ENCODE results near the gene DCT. TPM values are rescaled to one million over a fixed set of nuclear protein-coding genes. Genes with fewer than 3 reads are reported as not detected.

DCT gene
- total RNA-seq, 1 experiment from 2014 or later, result not detected

GRCh38 chr13:94464771-94465170, 14.7 kb downstream of the DCT start:
- no peak overlapping the region for H3K4me3 ChIP-seq (ENCODE audit: low read depth, low read length, poor library complexity, severe bottlenecking)
- no TSS peak for BruUV-seq (replicated peaks)
- ChIA-PET POLR2A (ENCODE audit: low non-redundant PET) (no interaction called here), CTCF (no interaction called here)
- intact Hi-C loops (cut with micrococcal nuclease; ENCODE audit: unreplicated experiment), result no loop called here
- TF ChIP-seq EZH2 (IDR thresholded peaks at IDR 0.05; ENCODE audit: borderline replicate concordance, low read depth, low read length, poor library complexity, severe bottlenecking), result no peak
- TF ChIP-seq, protein P1, sequence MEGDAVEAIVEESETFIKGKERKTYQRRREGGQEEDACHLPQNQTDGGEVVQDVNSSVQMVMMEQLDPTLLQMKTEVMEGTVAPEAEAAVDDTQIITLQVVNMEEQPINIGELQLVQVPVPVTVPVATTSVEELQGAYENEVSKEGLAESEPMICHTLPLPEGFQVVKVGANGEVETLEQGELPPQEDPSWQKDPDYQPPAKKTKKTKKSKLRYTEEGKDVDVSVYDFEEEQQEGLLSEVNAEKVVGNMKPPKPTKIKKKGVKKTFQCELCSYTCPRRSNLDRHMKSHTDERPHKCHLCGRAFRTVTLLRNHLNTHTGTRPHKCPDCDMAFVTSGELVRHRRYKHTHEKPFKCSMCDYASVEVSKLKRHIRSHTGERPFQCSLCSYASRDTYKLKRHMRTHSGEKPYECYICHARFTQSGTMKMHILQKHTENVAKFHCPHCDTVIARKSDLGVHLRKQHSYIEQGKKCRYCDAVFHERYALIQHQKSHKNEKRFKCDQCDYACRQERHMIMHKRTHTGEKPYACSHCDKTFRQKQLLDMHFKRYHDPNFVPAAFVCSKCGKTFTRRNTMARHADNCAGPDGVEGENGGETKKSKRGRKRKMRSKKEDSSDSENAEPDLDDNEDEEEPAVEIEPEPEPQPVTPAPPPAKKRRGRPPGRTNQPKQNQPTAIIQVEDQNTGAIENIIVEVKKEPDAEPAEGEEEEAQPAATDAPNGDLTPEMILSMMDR (conservative IDR thresholded peaks at IDR 0.05; ENCODE audit: low read depth, low read length), result no peak
- H3K4me1 ChIP-seq (ENCODE audit: insufficient read depth, low read length, poor library complexity, severe bottlenecking), result no peaks in the 10 kb centered on the region
- H3K36me3 ChIP-seq (ENCODE audit: insufficient read depth, low read length, poor library complexity, severe bottlenecking), result no peaks in the 10 kb centered on the region
- no peak overlapping the region for H3K27ac ChIP-seq (ENCODE audit: low read depth, low read length, poor library complexity, severe bottlenecking)
- H3K27me3 ChIP-seq (replicated peaks; ENCODE audit: insufficient read depth, low read depth, low read length, poor library complexity), result no peaks in the 10 kb centered on the region
- DNase-seq (ENCODE audit: low spot score), result no peak
- H3K9me3 ChIP-seq (ENCODE audit: low read depth, low read length, poor library complexity, severe bottlenecking), result no peaks in the 10 kb centered on the region

- intact Hi-C loops (cut with micrococcal nuclease; ENCODE audit: unreplicated experiment), result no loop called here
Measured at GRCh38 chr13:94462670-94463069, 16.8 kb downstream of the DCT start.

GRCh38 chr13:94459116-94459515, 20.4 kb downstream of the DCT start:
- Histone ChIP-seq H3K27ac (ENCODE audit: low read depth, low read length, poor library complexity, severe bottlenecking) (no peak overlapping the region), H3K4me3 (ENCODE audit: low read depth, low read length, poor library complexity, severe bottlenecking) (no peak overlapping the region), H3K9me3 (ENCODE audit: low read depth, low read length, poor library complexity, severe bottlenecking) (no peaks in the 10 kb centered on the region), H3K36me3 (ENCODE audit: insufficient read depth, low read length, poor library complexity, severe bottlenecking) (no peaks in the 10 kb centered on the region), H3K4me1 (ENCODE audit: insufficient read depth, low read length, poor library complexity, severe bottlenecking) (no peaks in the 10 kb centered on the region), H3K27me3 (replicated peaks; ENCODE audit: insufficient read depth, low read depth, low read length, poor library complexity) (no peaks in the 10 kb centered on the region)
- intact Hi-C loops (cut with micrococcal nuclease; ENCODE audit: unreplicated experiment), result no loop called here
- ChIA-PET CTCF (no interaction called here), POLR2A (ENCODE audit: low non-redundant PET) (no interaction called here)
- BruUV-seq (replicated peaks), result no TSS peak
- TF ChIP-seq, protein P1 (conservative IDR thresholded peaks at IDR 0.05; ENCODE audit: low read depth, low read length), result no peak
- no peak for TF ChIP-seq EZH2 (IDR thresholded peaks at IDR 0.05; ENCODE audit: borderline replicate concordance, low read depth, low read length, poor library complexity, severe bottlenecking)
- no peak for DNase-seq (ENCODE audit: low spot score)

More at GRCh38 chr13:94462670-94463069, 16.8 kb downstream of the DCT start:
- TF ChIP-seq EZH2 (IDR thresholded peaks at IDR 0.05; ENCODE audit: borderline replicate concordance, low read depth, low read length, poor library complexity, severe bottlenecking), result no peak
- TF ChIP-seq, protein P1 (conservative IDR thresholded peaks at IDR 0.05; ENCODE audit: low read depth, low read length), result no peak
- BruUV-seq (replicated peaks), result no TSS peak
- no peaks in the 10 kb centered on the region for H3K9me3 ChIP-seq (ENCODE audit: low read depth, low read length, poor library complexity, severe bottlenecking)
- H3K27me3 ChIP-seq (replicated peaks; ENCODE audit: insufficient read depth, low read depth, low read length, poor library complexity), result no peaks in the 10 kb centered on the region
- no peak overlapping the region for H3K4me3 ChIP-seq (ENCODE audit: low read depth, low read length, poor library complexity, severe bottlenecking)
- DNase-seq (ENCODE audit: low spot score), result no peak
- H3K36me3 ChIP-seq (ENCODE audit: insufficient read depth, low read length, poor library complexity, severe bottlenecking), result no peaks in the 10 kb centered on the region
- no peak overlapping the region for H3K27ac ChIP-seq (ENCODE audit: low read depth, low read length, poor library complexity, severe bottlenecking)
- no peaks in the 10 kb centered on the region for H3K4me1 ChIP-seq (ENCODE audit: insufficient read depth, low read length, poor library complexity, severe bottlenecking)
- CTCF ChIA-PET, result no interaction called here
- POLR2A ChIA-PET (ENCODE audit: low non-redundant PET), result no interaction called here
